GM10248 (cell line): ENCODE results near the gene SIN3A.
A peak's percentile ranks its signal among the peaks of the same experiment; 100 is the strongest.
"Not testable (repeated sequence)": the region's sequence is repeated elsewhere in the genome, so short reads cannot be mapped to it uniquely, and the experiment has no call there.

ENCODE experiments used
- CTCF ChIA-PET: fragments of 300-600 bp; sonication (Branson Sonifier 250); formaldehyde crosslinking; extraction: SDS; loops from one replicate; lab custom pipeline; 2021; ENCODE audit warnings: antibody characterized with exemption; lab: Yijun Ruan, JAX
- POLR2A ChIA-PET: fragments of 350-650 bp; sonication (Branson Sonifier 250); formaldehyde crosslinking; extraction: SDS; loops from one replicate; lab custom pipeline; 2020; ENCODE audit warnings: antibody characterized with exemption; lab: Yijun Ruan, JAX
- DNase-seq: peaks from one replicate; pipeline ENCODE4 v3.0.0; 2012; ENCODE audit errors: extremely low spot score
- TF ChIP-seq, protein P1 (sequence below): IDR thresholded peaks from 2 replicates; pipeline ENCODE4 v1.5.1; 2012; ENCODE audit warnings: mild to moderate bottlenecking, low read depth; ENCODE audit errors: extremely low read depth, missing control alignments, control extremely low read depth

The SIN3A gene

GRCh38 chr15:75451202-75451673, 252 bp downstream of the SIN3A start:
- TF ChIP-seq, protein P1, sequence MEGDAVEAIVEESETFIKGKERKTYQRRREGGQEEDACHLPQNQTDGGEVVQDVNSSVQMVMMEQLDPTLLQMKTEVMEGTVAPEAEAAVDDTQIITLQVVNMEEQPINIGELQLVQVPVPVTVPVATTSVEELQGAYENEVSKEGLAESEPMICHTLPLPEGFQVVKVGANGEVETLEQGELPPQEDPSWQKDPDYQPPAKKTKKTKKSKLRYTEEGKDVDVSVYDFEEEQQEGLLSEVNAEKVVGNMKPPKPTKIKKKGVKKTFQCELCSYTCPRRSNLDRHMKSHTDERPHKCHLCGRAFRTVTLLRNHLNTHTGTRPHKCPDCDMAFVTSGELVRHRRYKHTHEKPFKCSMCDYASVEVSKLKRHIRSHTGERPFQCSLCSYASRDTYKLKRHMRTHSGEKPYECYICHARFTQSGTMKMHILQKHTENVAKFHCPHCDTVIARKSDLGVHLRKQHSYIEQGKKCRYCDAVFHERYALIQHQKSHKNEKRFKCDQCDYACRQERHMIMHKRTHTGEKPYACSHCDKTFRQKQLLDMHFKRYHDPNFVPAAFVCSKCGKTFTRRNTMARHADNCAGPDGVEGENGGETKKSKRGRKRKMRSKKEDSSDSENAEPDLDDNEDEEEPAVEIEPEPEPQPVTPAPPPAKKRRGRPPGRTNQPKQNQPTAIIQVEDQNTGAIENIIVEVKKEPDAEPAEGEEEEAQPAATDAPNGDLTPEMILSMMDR, result no peak
- POLR2A ChIA-PET, result interaction anchor here (0.5 to 3.0 kb wide), 10 partner anchors 9 to 1389 kb away, joined by 3 to 17 read pairs (median 8); partner anchors contain the start of genes IMP3, MAN2C1, PTPN9 and SNUPN
- CTCF ChIA-PET, result interaction anchor here (7.7 kb wide), 1 partner anchor 83 kb away, joined by 47 read pairs; the partner anchor contains the start of gene MAN2C1
- DNase-seq, result no peak

- peak; percentile 87 for DNase-seq
- TF ChIP-seq, protein P1, result no peak
- ChIA-PET CTCF (interaction anchor here (7.7 kb wide), 1 partner anchor 83 kb away, joined by 47 read pairs; the partner anchor contains the start of gene MAN2C1), POLR2A (interaction anchor here (0.5 to 3.0 kb wide), 5 partner anchors 8 to 190 kb away, joined by 3 to 17 read pairs (median 5); partner anchors contain the start of genes IMP3, MAN2C1, NEIL1 and PTPN9)
Measured at GRCh38 chr15:75450307-75451201, 936 bp downstream of the SIN3A start.

DNA sequence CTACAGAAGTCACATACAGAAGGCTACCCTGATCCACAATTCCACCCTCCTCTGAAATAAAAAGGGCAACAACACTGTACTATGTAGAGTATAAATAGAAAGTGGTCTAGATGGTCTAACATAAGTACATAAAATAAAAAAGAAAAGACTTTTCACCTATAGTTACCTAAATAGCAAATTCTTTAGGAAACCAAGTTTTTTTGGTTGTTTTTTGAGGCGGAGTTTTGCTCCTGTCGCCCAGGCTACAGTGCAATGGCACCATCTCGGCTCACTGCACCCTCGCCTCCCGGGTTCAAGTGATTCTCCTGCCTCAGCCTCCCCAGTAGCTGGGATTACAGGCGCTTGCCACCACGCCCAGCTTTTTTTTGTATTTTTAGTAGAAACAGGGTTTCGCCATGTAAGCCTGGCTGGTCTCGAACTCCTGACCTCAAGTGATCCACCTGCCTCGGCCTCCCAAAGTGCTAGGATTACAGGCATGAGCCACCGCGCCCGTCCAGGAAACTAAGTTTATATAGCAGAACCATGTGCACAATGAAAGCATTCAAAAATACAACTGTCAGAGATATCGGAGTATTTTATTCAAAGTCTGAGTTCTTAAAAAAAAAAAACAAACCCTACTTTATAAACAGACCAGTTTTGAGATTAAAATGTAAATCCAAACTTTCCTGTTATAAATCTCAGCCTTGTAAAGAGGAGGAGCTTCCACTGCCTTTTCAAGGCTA, 1.7 kb downstream of the SIN3A start:
- ChIA-PET POLR2A (interaction anchor here (0.6 to 3.0 kb wide), 3 partner anchors 81 to 191 kb away, joined by 3 to 17 read pairs (median 5); partner anchors contain the start of genes IMP3, MAN2C1 and NEIL1), CTCF (interaction anchor here (7.7 kb wide), 1 partner anchor 82 kb away, joined by 47 read pairs; the partner anchor contains the start of gene MAN2C1)
- TF ChIP-seq, protein P1, result no peak
- no peak for DNase-seq

DNA sequence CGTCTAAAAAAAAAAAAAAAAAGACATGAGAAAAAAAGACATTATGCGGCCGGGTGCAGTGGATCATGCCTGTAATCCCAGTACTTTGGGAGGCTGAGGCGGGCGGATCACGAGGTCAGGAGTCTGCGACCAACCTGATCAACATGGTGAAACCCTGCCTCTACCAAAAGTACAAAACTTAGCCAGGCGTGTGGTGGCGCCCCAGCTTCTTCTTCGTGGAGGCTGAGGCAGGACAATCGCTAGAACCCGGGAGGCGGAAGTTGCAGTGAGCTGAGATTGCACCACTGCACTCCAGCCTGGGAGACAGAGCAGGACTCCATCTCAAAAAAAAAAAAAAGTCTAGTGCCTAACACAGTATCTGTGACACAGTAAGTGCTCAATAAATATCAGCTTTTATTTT, 3.3 kb downstream of the SIN3A start:
- DNase-seq, POLR2A ChIA-PET: not testable (repeated sequence)
- CTCF ChIA-PET, result interaction anchor here (1.0 to 1.3 kb wide), 2 partner anchors 80 to 192 kb away, joined by 3 to 6 read pairs; partner anchors contain the start of gene IMP3

- TF ChIP-seq, protein P1, result no peak
- ChIA-PET POLR2A (interaction anchor here (1.3 kb wide), 1 partner anchor 78 kb away, joined by 6 read pairs; no protein-coding TSS in a partner anchor), CTCF (interaction anchor here (0.8 to 2.2 kb wide), 6 partner anchors 8 to 117 kb away, joined by 3 to 6 read pairs (median 3); no protein-coding TSS in a partner anchor)
- DNase-seq, result no peak
Measured at GRCh38 chr15:75446151-75446550, 5.3 kb downstream of the SIN3A start.

DNA sequence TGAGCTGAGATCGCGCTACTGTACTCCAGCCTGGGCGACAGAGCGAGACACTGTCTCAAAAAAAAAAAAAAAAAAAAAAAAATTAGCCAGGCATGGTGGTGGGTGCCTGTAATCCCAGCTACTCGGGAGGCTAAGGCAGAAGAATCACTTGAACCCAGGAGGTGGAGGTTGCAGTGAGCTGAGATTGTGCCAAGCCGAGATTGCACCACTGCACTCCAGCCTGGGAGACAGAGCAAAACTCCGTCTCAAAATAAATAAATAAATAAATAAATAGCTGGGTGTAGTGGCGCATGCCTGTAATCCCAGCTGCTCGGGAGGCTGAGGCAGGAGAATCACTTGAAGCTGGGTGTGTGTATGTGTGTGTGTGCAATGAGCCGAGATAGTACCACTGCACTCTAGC, 6.2 kb downstream of the SIN3A start:
- CTCF ChIA-PET, result interaction anchor here (0.8 to 2.2 kb wide), 4 partner anchors 9 to 15 kb away, joined by 3 to 6 read pairs (median 3); no protein-coding TSS in a partner anchor
- POLR2A ChIA-PET, result interaction anchor here (0.6 kb wide), 1 partner anchor 10 kb away, joined by 3 read pairs; no protein-coding TSS in a partner anchor
- DNase-seq, result not testable (repeated sequence)

GRCh38 chr15:75443972-75444453, 7.5 kb downstream of the SIN3A start:
- DNase-seq, POLR2A ChIA-PET: not testable (repeated sequence)
- CTCF ChIA-PET, result interaction anchor here (2.2 kb wide), 1 partner anchor 8 kb away, joined by 6 read pairs; no protein-coding TSS in a partner anchor
